ENCODE measurements around the gene ERN1. TPM values are rescaled to one million over a fixed set of nuclear protein-coding genes. Genes with fewer than 3 reads are reported as not detected.
"Not testable (repeated sequence)": the region's sequence is repeated elsewhere in the genome, so short reads cannot be mapped to it uniquely, and the experiment has no call there.

ERN1 gene
- total and polyA plus RNA-seq, 2 donors, result 9.1 to 10.0 TPM

- Histone ChIP-seq H3K36me3 (ENCODE audit: insufficient read depth) (no peaks in the 10 kb centered on the region), H3K27ac (ENCODE audit: low read depth) (no peak overlapping the region), H3K4me1 (ENCODE audit: insufficient read depth) (no peaks in the 10 kb centered on the region), H3K4me3 (ENCODE audit: low read depth, low read length) (no peak overlapping the region)
- 76% methylated on average over 2 of the region's 2 CpGs for WGBS
- DNase-seq (ENCODE audit: extremely low spot score), result no peak
Observed at GRCh38 chr17:64138441-64138840, 8.5 kb upstream of the ERN1 start.

- H3K27ac ChIP-seq (ENCODE audit: low read depth), result no peak overlapping the region
- WGBS, result 35% methylated on average over 6 of the region's 6 CpGs
Observed at GRCh38 chr17:64135000-64135399, 5.1 kb upstream of the ERN1 start.

GRCh38 chr17:64134216-64134970 lies 4.4 kb upstream of the ERN1 start:
- no peak overlapping the region for H3K4me3 ChIP-seq (ENCODE audit: low read depth, low read length)
- DNase-seq (ENCODE audit: extremely low spot score), result no peak
- H3K4me1 ChIP-seq (ENCODE audit: insufficient read depth), result no peaks in the 10 kb centered on the region
- H3K27ac ChIP-seq (ENCODE audit: low read depth), result no peak overlapping the region
- 90% methylated on average over 6 of the region's 6 CpGs for WGBS
- H3K36me3 ChIP-seq (ENCODE audit: insufficient read depth), result no peaks in the 10 kb centered on the region

More at GRCh38 chr17:64135000-64135399, 5.1 kb upstream of the ERN1 start:
- Histone ChIP-seq H3K36me3 (ENCODE audit: insufficient read depth) (no peaks in the 10 kb centered on the region), H3K4me3 (ENCODE audit: low read depth, low read length) (no peak overlapping the region), H3K4me1 (ENCODE audit: insufficient read depth) (no peaks in the 10 kb centered on the region)
- no peak for DNase-seq (ENCODE audit: extremely low spot score)

- DNase-seq (ENCODE audit: extremely low spot score), result no peak
- Histone ChIP-seq H3K4me1 (ENCODE audit: insufficient read depth) (no peaks in the 10 kb centered on the region), H3K27ac (ENCODE audit: low read depth) (no peak overlapping the region), H3K36me3 (ENCODE audit: insufficient read depth) (no peaks in the 10 kb centered on the region), H3K4me3 (ENCODE audit: low read depth, low read length) (no peak overlapping the region)
- WGBS, result 41% methylated on average over 8 of the region's 8 CpGs
Observed at GRCh38 chr17:64133546-64134215, 3.7 kb upstream of the ERN1 start.

GRCh38 chr17:64131606-64132270 lies 1.8 kb upstream of the ERN1 start:
- Histone ChIP-seq H3K27ac (ENCODE audit: low read depth) (no peak overlapping the region), H3K4me3 (ENCODE audit: low read depth, low read length) (no peak overlapping the region), H3K4me1 (ENCODE audit: insufficient read depth) (no peaks in the 10 kb centered on the region), H3K36me3 (ENCODE audit: insufficient read depth) (no peaks in the 10 kb centered on the region)
- 63% methylated on average over 5 of the region's 5 CpGs for WGBS
- DNase-seq (ENCODE audit: extremely low spot score), result no peak

GRCh38 chr17:64130559-64131001 lies 636 bp upstream of the ERN1 start:
- WGBS, result 18% methylated on average over 24 of the region's 24 CpGs
- H3K36me3 ChIP-seq (ENCODE audit: insufficient read depth), result no peaks in the 10 kb centered on the region
- peak overlapping the region; percentile 34 for H3K4me3 ChIP-seq (ENCODE audit: low read depth, low read length)
- H3K27ac ChIP-seq (ENCODE audit: low read depth), result peak overlapping the region; percentile 86
- peaks cover 1% of the 10 kb centered on the region for H3K4me1 ChIP-seq (ENCODE audit: insufficient read depth)
- DNase-seq (ENCODE audit: extremely low spot score), result no peak

GRCh38 chr17:64129515-64129764 lies 504 bp downstream of the ERN1 start:
- peak overlapping the region; percentile 81 for H3K4me3 ChIP-seq (ENCODE audit: low read depth, low read length)
- no peaks in the 10 kb centered on the region for H3K36me3 ChIP-seq (ENCODE audit: insufficient read depth)
- DNase-seq (ENCODE audit: extremely low spot score), result no peak
- 1% methylated on average over 31 of the region's 31 CpGs for WGBS
- H3K4me1 ChIP-seq (ENCODE audit: insufficient read depth), result peaks cover 1% of the 10 kb centered on the region
- peak overlapping the region; percentile 94 for H3K27ac ChIP-seq (ENCODE audit: low read depth)

- no peak for DNase-seq (ENCODE audit: extremely low spot score)
- H3K4me3 ChIP-seq (ENCODE audit: low read depth, low read length), result peak overlapping the region; percentile 81
- H3K4me1 ChIP-seq (ENCODE audit: insufficient read depth), result peaks cover 1% of the 10 kb centered on the region
- peak overlapping the region; percentile 94 for H3K27ac ChIP-seq (ENCODE audit: low read depth)
- 13% methylated on average over 15 of the region's 15 CpGs for WGBS
- no peaks in the 10 kb centered on the region for H3K36me3 ChIP-seq (ENCODE audit: insufficient read depth)
Observed at GRCh38 chr17:64128787-64129514, 993 bp downstream of the ERN1 start.

- no peak for DNase-seq (ENCODE audit: extremely low spot score)
- WGBS, result 81% methylated on average over 1 of the region's 1 CpG
- Histone ChIP-seq H3K36me3 (ENCODE audit: insufficient read depth) (no peaks in the 10 kb centered on the region), H3K4me3 (ENCODE audit: low read depth, low read length) (no peak overlapping the region), H3K4me1 (ENCODE audit: insufficient read depth) (peaks cover 1% of the 10 kb centered on the region), H3K27ac (ENCODE audit: low read depth) (no peak overlapping the region)
Observed at GRCh38 chr17:64126918-64127317, 3.0 kb downstream of the ERN1 start.

GRCh38 chr17:64125937-64126336 lies 4.0 kb downstream of the ERN1 start:
- WGBS, result 70% methylated on average over 3 of the region's 3 CpGs
- H3K4me3 ChIP-seq (ENCODE audit: low read depth, low read length), result no peak overlapping the region
- DNase-seq (ENCODE audit: extremely low spot score), result no peak
- H3K36me3 ChIP-seq (ENCODE audit: insufficient read depth), result no peaks in the 10 kb centered on the region
- H3K4me1 ChIP-seq (ENCODE audit: insufficient read depth), result peaks cover 1% of the 10 kb centered on the region
- H3K27ac ChIP-seq (ENCODE audit: low read depth), result no peak overlapping the region

GRCh38 chr17:64124609-64125008 lies 5.3 kb downstream of the ERN1 start:
- H3K4me3 ChIP-seq (ENCODE audit: low read depth, low read length), result no peak overlapping the region
- peaks cover 1% of the 10 kb centered on the region for H3K4me1 ChIP-seq (ENCODE audit: insufficient read depth)
- 96% methylated on average over 3 of the region's 3 CpGs for WGBS
- no peaks in the 10 kb centered on the region for H3K36me3 ChIP-seq (ENCODE audit: insufficient read depth)
- DNase-seq (ENCODE audit: extremely low spot score), result no peak
- no peak overlapping the region for H3K27ac ChIP-seq (ENCODE audit: low read depth)

- peaks cover 3% of the 10 kb centered on the region for H3K4me1 ChIP-seq (ENCODE audit: insufficient read depth)
Observed at GRCh38 chr17:64123114-64123513, 6.8 kb downstream of the ERN1 start.

GRCh38 chr17:64120972-64121786 lies 8.8 kb downstream of the ERN1 start:
- 93% methylated on average over 13 of the region's 13 CpGs for WGBS
- not testable (repeated sequence) for H3K27ac ChIP-seq (ENCODE audit: low read depth); H3K4me1 ChIP-seq (ENCODE audit: insufficient read depth); DNase-seq (ENCODE audit: extremely low spot score); H3K4me3 ChIP-seq (ENCODE audit: low read depth, low read length); H3K36me3 ChIP-seq (ENCODE audit: insufficient read depth)

More at GRCh38 chr17:64123114-64123513, 6.8 kb downstream of the ERN1 start:
- WGBS, result 67% methylated on average over 4 of the region's 4 CpGs
- no peak overlapping the region for H3K4me3 ChIP-seq (ENCODE audit: low read depth, low read length)
- no peak overlapping the region for H3K27ac ChIP-seq (ENCODE audit: low read depth)
- H3K36me3 ChIP-seq (ENCODE audit: insufficient read depth), result no peaks in the 10 kb centered on the region
- no peak for DNase-seq (ENCODE audit: extremely low spot score)
